ENCODE data around the gene CCDC91. TPM values are rescaled to one million over a fixed set of nuclear protein-coding genes. Genes with fewer than 3 reads are reported as not detected.

Gene CCDC91
- polyA plus RNA-seq, 3 donors = 6.3 to 18.1 (median 15.6) TPM

DNA sequence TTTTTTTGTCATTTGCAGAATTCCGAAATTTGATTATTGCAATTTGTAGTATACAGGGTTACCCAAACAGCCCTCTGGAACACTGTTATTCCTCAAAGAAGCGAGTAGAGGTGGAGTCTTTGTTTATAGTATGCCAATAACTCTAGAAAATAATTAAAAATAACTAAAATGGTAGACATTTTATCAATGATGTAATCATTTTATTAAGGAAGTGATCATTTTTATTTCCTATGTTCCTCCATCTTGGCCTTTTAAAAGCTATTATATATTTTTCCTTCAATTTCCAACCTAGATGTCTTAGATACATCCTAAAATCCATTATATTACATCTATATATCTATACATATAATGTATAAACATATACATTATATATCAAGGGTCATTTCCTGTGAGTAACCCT, 106.0 kb downstream of the CCDC91 start:
- Mint-ChIP-seq H3K27me3 (ENCODE audit: low read depth in 3 of 3) (peaks cover 0 to 2% (median 0%) of the 10 kb centered on the region in 3 donors), H3K27ac (no peak overlapping the region), H3K4me3 (no peak overlapping the region), H3K36me3 (peaks cover 8 to 14% of the 10 kb centered on the region in 2 donors), H3K4me1 (peaks cover 4% of the 10 kb centered on the region), H3K9me3 (peaks cover 10 to 23% (median 12%) of the 10 kb centered on the region in 7 donors)
- Histone ChIP-seq H3K27me3 (ENCODE audit: control insufficient read depth in 2 of 2, insufficient read depth in 2 of 2, low read length in 2 of 2) (no peaks in the 10 kb centered on the region), H3K9me3 (replicated peaks in 1 of 2; ENCODE audit: control insufficient read depth in 1 of 2, insufficient read depth in 1 of 2, low read length in 2 of 2) (peaks cover 14 to 17% of the 10 kb centered on the region in 2 donors), H3K4me1 (ENCODE audit: control insufficient read depth in 1 of 2, insufficient read depth in 2 of 2, low read length in 2 of 2) (peaks cover 0 to 3% of the 10 kb centered on the region in 2 donors), H3K27ac (ENCODE audit: low read depth in 1 of 2, low read length in 2 of 2) (no peak overlapping the region), H3K9ac (ENCODE audit: insufficient read depth, low read length, poor library complexity, severe bottlenecking) (no peak overlapping the region), H3K79me2 (ENCODE audit: insufficient read depth, low read length) (no peaks in the 10 kb centered on the region), H3K4me3 (replicated peaks in 1 of 3; ENCODE audit: low read depth in 2 of 3, low read length in 3 of 3) (no peak overlapping the region), H3K36me3 (replicated peaks in 1 of 2; ENCODE audit: control insufficient read depth in 1 of 2, insufficient read depth in 2 of 2, low read length in 2 of 2) (peaks cover 5 to 12% of the 10 kb centered on the region in 2 donors), H2AFZ (ENCODE audit: insufficient read depth, low read depth, low read length, poor library complexity, severe bottlenecking) (no peak overlapping the region), H3K4me2 (replicated peaks; ENCODE audit: extremely low read depth, low read length, poor library complexity, severe bottlenecking) (no peak overlapping the region), H4K20me1 (ENCODE audit: insufficient read depth, low read length) (no peaks in the 10 kb centered on the region)
- no peak for DNase-seq
- TF ChIP-seq, protein P1, sequence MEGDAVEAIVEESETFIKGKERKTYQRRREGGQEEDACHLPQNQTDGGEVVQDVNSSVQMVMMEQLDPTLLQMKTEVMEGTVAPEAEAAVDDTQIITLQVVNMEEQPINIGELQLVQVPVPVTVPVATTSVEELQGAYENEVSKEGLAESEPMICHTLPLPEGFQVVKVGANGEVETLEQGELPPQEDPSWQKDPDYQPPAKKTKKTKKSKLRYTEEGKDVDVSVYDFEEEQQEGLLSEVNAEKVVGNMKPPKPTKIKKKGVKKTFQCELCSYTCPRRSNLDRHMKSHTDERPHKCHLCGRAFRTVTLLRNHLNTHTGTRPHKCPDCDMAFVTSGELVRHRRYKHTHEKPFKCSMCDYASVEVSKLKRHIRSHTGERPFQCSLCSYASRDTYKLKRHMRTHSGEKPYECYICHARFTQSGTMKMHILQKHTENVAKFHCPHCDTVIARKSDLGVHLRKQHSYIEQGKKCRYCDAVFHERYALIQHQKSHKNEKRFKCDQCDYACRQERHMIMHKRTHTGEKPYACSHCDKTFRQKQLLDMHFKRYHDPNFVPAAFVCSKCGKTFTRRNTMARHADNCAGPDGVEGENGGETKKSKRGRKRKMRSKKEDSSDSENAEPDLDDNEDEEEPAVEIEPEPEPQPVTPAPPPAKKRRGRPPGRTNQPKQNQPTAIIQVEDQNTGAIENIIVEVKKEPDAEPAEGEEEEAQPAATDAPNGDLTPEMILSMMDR (IDR thresholded peaks at IDR 0.05) = no peak
- no CpG with 5 or more reads among the region's 2 CpGs for WGBS (ENCODE audit: insufficient coverage)
- intact Hi-C loops (cut with micrococcal nuclease) = no loop called here

DNA sequence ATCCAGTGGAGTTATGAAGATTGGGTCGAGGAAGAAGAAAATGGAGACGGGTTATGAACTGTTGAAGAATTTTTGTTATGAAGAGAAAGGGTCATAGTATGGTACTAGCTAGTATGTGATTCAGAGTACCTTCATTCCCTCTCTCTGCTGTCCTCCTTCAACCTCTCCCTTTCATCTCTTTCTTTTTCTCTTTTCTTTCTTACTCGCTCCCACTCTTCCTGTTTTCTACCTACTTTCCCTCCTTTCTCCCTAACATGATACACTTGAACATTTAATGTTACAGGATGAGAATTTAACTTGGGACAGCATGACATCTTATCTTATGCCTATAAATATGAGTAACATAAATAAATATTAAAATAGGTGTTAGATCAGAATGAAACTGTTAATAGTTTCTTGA, 112.9 kb downstream of the CCDC91 start:
- no CpG with 5 or more reads among the region's 3 CpGs for WGBS (ENCODE audit: insufficient coverage)
- Histone ChIP-seq H2AFZ (ENCODE audit: insufficient read depth, low read depth, low read length, poor library complexity, severe bottlenecking) (no peak overlapping the region), H3K9me3 (replicated peaks in 1 of 2; ENCODE audit: control insufficient read depth in 1 of 2, insufficient read depth in 1 of 2, low read length in 2 of 2) (no peaks in the 10 kb centered on the region), H3K36me3 (replicated peaks in 1 of 2; ENCODE audit: control insufficient read depth in 1 of 2, insufficient read depth in 2 of 2, low read length in 2 of 2) (peaks cover 14 to 25% of the 10 kb centered on the region in 2 donors), H3K4me3 (replicated peaks in 1 of 3; ENCODE audit: low read depth in 2 of 3, low read length in 3 of 3) (no peak overlapping the region), H3K4me2 (replicated peaks; ENCODE audit: extremely low read depth, low read length, poor library complexity, severe bottlenecking) (no peak overlapping the region), H3K27ac (ENCODE audit: low read depth in 1 of 2, low read length in 2 of 2) (no peak overlapping the region), H3K4me1 (ENCODE audit: control insufficient read depth in 1 of 2, insufficient read depth in 2 of 2, low read length in 2 of 2) (no peaks in the 10 kb centered on the region), H3K9ac (ENCODE audit: insufficient read depth, low read length, poor library complexity, severe bottlenecking) (no peak overlapping the region), H3K79me2 (ENCODE audit: insufficient read depth, low read length) (no peaks in the 10 kb centered on the region), H3K27me3 (ENCODE audit: control insufficient read depth in 2 of 2, insufficient read depth in 2 of 2, low read length in 2 of 2) (no peaks in the 10 kb centered on the region), H4K20me1 (ENCODE audit: insufficient read depth, low read length) (no peaks in the 10 kb centered on the region)
- Mint-ChIP-seq H3K27ac (no peak overlapping the region), H3K36me3 (peaks cover 11 to 22% of the 10 kb centered on the region in 2 donors), H3K4me1 (no peaks in the 10 kb centered on the region), H3K27me3 (ENCODE audit: low read depth in 3 of 3) (no peaks in the 10 kb centered on the region), H3K4me3 (no peak overlapping the region), H3K9me3 (peaks cover 0 to 7% (median 2%) of the 10 kb centered on the region in 7 donors)
- TF ChIP-seq, protein P1 (IDR thresholded peaks at IDR 0.05) = no peak
- intact Hi-C loops (cut with micrococcal nuclease) = no loop called here
- no peak for DNase-seq

Measured in CD14-positive monocyte (primary cell).